ENCODE results near the gene ESYT2.
A peak's percentile ranks its signal among the peaks of the same experiment; 100 is the strongest.
"Not testable (repeated sequence)": the region's sequence is repeated elsewhere in the genome, so short reads cannot be mapped to it uniquely, and the experiment has no call there.

Gene ESYT2

DNA sequence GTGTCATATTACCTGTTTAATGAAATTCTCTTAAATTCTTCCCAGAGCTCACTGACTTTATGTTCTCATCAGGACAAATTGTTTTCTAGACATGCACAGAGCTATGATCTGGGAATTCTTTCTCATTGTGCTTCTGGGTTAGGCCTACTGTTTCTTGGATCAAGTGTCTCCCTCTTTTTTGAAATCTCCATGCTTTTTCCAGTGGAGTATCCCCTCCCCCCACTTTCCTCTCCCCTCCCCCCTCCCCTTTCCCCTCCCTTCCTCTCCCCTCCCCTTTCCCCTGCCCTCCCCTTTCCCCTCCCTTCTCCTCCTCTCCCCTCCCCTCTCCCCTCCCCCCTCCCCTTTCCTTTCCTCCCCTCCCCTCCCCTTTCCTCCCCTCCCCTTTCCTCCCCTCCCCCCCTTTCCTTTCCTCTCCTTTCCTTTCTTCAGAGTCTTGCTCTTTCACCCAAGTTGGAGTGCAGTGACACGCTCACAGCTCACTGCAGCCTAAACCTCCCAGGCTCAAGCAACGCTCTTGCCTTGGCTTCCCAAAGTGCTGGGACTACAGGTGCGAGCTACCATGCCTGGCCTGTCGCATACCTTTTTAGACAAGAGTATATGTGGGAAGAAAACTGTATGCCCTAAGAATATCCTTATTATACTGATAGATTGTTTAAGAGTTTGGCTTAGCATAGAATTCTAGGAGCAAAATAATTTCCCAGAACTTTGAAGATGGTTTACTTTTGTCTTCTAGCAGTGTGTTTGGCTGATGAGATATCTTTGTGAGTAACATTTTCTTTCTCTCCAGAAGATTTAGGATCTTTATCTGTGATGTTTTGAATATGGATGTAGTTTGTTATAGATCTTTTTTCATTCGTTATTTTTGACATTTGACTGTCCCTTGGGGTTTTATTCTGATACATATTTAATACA, 29.5 kb upstream of the ESYT2 start:
- DNase-seq (ENCODE audit: low read depth) = no peak

DNA sequence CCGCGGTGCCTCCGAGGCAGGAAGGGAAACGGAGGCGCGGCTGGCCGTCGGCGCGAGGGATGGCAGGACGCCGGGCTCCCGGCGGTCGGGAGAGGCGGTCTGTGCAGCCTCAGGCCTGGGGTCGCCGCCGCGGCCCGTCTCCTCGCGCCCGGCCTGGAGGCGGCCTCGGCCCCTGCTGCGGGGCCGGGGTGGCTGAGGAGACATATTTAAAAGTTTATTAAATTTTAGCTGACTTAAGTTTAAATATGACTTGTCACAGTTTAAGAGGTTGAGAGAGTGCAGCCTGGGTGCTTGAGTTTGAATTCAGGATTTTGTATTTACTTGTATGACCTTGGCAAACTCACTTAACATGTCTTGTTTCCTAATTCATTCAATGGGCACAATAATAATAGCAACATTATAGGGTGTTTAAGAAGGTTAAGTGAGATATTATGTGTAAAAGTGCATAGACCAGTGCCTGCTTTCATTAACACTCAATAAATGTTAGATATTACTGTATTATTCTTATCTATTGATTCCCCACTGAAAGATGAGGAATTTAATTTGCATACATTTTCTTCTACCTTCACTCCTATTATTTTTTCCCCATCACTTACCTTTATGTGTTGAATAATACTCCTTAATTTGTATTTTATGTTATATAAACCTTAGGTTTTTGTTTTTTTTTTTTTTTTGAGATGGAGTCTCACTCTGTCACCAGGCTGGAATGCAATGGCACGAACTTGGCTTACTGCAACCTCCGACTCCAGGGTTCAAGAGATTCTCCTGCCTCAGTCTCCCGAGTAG, 27.8 kb upstream of the ESYT2 start:
- no peak for DNase-seq (ENCODE audit: low read depth)

DNA sequence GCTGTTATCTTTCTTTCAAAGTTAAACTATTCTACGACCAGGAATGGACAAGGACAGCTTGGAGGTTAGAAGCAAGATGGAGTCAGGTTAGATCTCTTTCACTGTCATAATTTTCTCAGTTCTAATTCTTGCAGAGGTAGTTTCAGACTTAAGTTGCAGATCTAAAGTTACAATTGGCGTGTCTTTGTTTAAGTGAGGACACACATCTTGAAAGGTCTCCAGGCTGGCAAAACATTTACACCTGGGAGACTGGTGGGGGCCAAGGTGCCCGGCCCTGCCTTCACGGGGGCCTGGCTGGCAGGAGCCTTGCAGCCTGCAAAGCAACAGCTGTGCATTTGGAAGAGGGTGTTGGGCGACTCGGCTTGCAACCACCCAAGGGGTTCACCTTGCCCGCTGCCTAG, 25.4 kb upstream of the ESYT2 start:
- no peak for DNase-seq (ENCODE audit: low read depth)

DNA sequence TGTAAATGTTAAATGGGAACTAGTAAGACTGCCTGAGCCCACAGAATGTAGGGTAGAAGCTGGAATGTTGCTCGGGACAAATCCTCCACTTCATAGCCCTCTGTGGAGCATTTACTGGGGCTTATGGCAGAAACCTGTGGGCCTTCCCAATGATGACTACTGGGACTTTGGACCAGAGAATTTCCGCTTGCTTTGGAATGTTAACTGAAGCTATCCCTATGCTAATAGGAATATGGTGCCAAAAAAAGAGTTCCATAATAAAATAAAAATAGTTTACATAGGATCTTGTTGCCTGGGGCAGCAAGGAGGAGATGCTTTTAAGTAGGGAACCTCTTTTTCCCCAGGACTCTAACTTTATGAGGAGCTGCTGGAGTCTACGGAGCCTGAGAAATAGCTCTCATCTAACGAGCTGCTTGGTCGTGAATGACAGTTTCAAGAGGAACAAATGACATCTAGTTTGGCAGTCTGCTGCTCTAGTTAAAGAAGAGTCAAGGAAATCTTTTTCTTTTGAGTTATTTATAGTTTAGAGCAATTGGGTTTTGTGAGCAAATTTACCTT, 21.3 kb upstream of the ESYT2 start:
- no peak for DNase-seq (ENCODE audit: low read depth)

DNA sequence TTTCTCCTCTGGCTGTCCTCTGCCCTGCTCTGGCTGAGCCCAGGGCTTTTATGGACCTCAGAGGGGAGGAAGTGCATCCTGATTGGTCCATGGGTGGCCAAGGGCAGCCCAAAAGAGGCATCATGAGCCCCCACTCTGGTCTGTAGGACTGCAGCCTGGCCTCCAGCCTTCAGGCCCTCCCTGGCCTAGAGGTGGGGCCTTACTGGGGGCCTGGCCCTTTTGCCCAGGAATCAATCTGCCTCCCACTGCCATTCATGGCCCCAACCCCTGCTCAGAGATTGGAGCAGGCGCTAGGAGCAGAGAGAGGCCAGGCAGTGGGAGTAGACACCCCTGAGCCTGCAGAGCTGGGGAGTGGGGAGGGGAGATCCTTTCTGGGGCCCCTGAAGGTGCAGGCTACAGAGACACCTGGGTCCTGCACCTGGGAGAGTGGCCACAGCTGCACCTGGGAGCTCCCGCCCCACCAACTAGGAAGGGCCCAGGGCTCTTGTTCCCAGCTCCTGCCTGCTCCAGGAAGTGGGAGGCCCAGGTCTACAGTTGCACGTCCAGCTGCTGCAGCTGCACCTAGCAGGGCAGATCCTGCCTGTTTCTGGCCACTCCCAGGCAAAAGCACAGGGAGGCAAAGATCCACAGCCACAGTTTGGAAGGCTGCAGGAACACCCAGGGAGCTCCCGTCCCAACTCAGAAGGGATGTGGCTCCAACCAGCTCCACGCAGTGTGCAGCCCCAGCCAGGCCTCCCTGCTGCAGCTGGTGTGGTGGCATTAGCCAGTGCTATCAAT, 20.6 kb upstream of the ESYT2 start:
- DNase-seq (ENCODE audit: low read depth) = no peak

DNA sequence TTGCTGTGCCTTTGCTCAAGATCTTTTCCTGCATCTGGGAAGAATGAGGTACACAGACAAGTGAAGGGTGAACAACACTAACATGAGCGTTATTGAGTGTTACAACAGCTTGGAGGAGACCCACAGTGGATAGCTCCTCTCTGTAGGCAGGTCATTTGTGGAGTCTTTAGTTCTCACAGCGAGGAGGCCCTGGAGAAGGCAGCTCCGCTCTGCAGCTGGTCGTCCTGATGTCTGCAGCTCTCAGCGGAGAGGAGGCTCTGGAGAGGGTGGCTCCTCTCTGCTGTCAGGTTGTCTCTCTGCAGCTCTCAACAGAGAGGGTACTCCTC, 20.1 kb upstream of the ESYT2 start:
- DNase-seq (ENCODE audit: low read depth) = no peak

DNA sequence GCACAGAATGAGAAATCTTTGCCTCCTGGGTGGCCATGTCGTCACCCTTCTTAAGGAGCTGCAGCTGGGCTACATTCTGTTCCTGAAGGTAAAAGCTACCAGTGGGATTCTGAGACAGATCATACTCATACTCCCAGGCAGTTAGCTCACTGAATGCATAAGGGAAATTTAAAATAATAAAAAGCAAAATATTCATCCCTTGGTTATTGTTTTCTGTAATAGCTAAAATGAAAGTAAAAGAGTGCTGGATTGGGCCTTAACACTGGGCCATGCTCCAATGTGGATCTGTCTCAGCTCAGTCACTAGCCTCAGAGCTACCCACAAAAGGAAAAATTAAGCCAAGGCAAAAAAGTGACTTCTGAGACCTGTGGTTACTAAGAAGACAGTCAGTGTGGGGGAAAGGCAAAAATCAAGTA, 18.1 kb upstream of the ESYT2 start:
- no peak for DNase-seq (ENCODE audit: low read depth)

DNA sequence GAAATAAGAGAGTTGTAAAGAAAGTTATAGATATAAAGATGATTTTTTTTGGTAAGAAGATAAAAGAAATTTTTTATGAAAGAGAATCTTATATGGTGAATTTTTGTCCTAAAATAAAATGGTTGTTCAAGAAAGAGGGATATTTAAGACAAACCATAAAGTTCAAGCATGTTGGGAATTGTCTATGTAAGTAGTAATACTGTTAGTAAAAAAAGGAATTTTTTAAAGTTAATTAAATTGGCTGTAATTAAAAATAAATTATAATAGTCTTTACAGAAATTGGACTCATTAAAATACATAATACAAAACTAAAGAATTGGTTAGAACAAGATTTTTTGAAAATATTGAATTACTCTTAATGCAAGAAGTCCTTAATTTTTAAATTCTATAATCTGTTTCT, 17.0 kb upstream of the ESYT2 start:
- no peak for DNase-seq (ENCODE audit: low read depth)

DNA sequence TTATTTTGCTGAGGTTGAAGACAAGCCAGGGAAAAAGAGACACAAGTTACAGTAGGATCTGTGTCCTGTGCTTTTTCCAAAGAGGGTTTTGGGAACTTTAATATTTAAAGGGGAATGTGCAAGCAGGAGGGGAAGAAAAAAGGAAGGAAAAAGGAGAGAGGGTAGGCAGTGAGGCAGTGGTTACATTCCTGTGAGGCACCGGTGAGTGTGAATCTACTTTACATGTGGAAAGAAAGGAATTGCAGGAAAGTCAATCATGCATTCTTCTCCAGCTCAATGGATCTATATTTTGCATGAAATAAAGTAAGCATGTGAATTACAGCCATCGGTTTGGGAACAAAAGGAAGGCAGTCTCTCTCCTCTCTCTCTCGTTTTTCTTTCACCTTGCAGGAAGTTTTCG, 14.5 kb upstream of the ESYT2 start:
- no peak for DNase-seq (ENCODE audit: low read depth)

DNA sequence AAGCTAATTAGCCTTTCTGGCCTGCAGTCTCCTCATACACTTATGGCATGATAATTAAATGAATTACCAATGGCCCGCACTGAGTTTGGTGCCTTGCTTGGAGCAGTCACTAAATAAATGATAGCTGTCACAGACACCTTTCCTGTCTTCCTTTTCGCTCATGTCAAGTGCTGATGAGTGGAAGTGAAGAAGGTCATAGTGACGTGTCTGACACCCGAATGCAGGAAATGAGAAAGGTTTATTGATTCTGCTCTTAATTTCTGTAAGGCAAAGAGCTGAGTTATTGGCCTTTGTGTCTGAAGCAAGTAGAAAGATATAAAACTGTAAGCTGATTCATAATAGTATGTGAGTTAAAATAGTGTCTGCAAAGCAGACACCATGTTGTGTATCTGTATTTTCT, 13.2 kb upstream of the ESYT2 start:
- no peak for DNase-seq (ENCODE audit: low read depth)

DNA sequence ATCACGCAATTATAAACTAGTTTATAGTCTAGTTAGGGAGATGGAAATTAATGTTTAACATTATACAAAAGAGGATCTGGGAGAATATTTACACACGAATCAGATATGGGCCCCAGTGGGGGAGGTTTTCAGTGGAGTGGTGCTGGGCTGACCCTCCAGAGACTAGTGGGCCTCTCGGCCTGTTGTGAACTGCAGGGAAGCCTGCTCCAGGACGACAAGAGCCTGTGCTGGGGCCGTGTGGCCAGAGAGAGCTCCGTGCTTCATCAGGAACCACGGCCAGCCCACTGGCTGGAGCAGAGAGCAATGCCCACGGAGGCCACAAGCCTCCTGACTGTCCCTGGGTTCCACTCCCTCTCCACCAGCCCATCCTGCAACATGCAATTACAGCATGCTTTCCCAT, 11.3 kb upstream of the ESYT2 start:
- DNase-seq (ENCODE audit: low read depth) = no peak

DNA sequence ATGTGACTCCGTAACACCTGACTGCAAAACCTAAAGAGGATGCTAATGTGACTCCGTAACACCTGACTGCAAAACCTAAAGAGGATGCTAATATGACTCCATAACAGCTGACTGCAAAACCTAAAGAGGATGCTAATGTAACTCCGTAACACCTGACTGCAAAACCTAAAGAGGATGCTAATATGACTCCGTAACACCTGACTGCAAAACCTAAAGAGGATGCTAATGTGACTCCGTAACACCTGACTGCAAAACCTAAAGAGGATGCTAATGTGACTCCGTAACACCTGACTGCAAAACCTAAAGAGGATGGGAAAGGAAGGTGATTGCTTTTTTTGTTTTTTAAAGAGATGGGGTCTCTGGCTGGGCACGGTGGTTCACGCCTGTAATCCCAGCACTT, 9.9 kb upstream of the ESYT2 start:
- not testable (repeated sequence) for DNase-seq (ENCODE audit: low read depth)

DNA sequence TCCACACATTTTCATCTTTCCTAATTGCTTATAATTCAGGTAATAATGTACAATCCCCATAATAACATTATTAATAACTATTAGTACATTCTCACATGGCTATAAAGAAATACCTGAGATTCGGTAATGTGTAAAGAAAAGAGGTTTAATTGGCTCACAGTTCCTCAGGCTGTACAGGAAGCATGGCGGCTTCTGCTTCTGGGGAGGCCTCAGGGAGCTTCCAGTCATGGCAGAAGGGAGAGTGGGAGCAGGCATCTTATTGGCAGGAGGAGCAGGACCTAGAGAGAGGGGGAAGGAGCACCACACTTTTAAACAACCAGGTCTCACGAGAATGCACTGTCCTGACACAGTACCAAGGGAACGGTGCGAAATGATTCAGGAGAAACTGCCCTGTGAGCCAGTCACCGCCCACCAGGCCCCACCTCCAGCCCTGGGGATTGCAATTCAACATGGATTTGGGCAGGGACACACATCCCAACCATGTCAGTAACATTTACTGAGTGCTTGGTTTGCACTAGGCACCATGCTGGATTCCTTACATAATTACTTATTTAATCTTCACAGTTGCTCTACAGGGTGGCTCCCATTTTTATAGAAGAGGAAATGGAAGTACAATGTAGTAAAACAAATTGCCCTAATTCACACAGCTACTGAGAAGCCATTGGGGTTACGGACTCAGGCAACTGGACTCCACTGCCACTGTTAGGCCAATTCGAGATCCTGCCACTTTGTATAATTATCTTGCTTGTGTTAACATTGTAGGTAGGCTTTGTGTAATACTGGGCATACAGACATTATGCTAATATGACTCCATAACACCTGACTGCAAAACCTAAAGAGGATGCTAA, 8.7 kb upstream of the ESYT2 start:
- DNase-seq (ENCODE audit: low read depth) = no peak

DNA sequence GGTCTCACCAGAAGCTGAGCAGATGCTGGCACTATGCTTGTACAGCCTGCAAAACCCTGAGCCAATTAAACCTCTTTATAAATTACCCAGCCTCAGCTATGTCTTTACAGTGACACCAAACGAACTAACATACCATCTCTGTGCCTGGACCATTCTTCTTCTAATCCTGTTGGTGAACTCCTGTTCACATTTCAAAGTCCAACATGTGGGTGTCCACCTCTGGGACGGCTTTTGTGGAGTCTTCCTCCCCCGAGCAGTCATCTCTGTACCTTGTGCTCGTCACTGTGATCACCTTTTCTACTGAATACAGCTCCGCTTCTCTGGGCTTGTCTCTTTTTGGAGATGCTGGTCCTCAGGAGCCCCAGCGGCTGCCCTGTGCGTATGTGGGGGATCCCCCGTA, 7.4 kb upstream of the ESYT2 start:
- DNase-seq (ENCODE audit: low read depth) = no peak

DNA sequence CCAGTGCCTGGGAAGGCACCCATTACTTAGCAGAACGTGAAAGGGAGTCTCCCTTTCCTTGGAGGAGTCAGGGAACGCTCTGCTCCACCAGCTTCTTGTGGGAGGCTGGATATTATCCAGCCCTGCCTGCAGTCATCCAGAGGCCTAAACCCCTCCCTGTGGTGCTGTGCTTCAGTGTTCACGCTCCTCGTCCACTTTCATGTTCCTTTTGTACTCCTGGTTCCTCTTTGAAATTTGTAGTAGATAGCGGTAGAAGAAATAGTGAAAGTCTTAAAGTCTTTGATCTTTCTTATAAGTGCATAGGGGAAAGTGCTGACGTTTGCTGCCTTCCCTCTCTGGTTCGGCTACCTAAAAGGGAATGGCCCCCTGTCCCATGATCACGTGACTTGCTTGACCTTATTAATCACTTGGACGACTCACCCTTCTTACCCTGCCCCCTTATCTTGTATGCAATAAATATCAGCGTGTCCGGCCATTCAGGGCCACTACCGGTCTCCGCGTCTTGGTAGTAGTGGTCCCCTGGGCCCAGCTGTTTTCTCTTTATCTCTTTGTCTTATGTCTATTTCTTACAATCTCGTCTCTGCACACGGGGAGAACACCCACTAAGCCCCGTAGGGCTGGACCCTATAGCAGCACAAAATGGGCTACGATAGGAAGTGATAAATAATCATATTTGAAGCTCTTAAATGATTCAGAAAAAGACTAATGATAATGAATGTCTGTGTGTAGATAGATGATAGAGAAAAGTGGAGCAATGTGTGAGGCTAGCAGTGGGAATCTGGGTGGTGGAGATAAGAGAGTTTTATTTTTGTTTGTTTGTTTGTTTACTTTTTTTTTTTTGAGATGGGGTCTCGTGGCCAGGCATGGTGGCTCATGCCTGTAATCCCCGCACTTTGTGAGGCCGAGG, 5.8 kb upstream of the ESYT2 start:
- no peak for DNase-seq (ENCODE audit: low read depth)

DNA sequence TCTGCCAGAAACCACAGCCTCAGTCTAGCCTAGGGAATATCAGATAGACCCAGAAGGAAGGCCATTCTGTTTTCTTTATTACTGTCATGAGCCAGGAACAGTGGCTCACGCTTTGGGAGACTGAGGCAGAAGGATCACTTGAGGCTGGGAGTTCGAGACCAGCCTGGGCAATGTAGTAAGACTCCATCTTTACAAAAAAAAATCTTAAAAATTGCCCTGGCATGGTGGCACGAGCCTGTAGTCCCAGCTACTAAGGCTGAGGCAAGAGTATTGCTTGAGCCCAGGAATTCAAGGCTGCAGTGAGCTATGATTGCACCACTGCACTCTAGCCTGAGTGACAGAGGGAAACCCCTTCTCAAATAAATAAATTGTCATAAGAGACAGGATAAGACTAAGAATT, 3.7 kb upstream of the ESYT2 start:
- no peak for DNase-seq (ENCODE audit: low read depth)

DNA sequence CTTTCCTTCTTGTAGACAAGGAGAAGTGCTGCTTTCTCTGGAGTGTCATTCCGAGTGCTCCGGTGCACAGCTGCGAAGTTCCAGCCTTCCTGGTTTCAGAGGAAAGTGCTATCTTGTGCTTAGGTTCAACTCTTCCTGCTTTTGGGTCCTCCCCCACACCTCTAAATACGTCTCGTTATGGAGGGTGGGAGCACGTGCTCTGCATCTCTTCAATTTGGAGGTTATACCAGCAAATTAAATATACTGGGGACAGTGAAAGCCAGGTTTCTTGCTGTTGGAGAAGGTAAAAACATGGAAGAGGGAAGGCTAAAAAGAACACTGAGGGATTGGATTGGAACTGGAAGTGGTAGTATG, 2.4 kb upstream of the ESYT2 start:
- no peak for DNase-seq (ENCODE audit: low read depth)

DNA sequence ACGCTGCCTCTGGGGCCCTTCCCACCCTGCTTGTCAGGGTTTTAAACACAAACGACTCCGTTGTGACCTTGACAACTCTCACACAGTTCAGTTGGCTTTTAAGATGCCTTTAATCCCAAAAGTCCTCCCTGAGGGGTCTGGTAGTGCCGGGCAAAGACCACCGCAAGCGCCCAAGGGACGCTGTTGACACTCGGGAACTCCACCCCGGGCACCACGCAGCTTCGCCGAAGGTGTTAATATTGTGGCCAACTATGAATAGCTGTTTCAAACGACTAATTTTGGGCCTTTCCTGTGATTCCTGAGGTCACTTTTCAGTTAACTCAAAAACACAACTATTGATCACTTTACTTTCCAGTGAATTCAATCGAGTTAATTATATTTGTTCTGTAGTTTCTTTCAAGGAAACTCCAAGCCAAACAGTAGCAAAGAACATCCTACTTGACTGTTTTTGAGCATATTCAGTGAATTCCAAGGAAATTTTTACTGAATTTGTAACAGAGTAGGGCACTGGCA, 958 bp upstream of the ESYT2 start:
- DNase-seq (ENCODE audit: low read depth) = no peak

DNA sequence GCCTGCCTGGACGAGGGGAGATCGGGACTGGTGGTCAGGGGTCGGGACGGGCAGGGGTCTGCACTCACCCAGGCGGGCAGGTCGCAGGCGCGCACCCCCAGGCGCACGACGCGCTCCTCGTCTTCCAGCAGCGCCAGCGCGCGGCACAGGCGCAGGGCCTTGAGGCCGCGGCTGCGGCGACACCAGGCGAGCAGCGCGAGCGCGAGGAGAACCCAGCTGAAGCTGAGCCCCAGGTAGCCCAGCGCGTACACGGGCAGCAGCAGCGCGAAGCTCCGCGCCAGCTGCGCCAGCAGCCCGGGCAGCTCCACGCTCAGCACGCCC, 328 bp downstream of the ESYT2 start:
- DNase-seq (ENCODE audit: low read depth) = peak; percentile 51
